Fibroblast of upper back skin (primary cell): ENCODE data around the gene LCN15.
"Not testable (repeated sequence)": the region's sequence is repeated elsewhere in the genome, so short reads cannot be mapped to it uniquely, and the experiment has no call there.

Experiments used
- DNase-seq: peaks from one replicate; pipeline ENCODE4 v3.0.0-alpha.2; 2013

Gene LCN15

DNA sequence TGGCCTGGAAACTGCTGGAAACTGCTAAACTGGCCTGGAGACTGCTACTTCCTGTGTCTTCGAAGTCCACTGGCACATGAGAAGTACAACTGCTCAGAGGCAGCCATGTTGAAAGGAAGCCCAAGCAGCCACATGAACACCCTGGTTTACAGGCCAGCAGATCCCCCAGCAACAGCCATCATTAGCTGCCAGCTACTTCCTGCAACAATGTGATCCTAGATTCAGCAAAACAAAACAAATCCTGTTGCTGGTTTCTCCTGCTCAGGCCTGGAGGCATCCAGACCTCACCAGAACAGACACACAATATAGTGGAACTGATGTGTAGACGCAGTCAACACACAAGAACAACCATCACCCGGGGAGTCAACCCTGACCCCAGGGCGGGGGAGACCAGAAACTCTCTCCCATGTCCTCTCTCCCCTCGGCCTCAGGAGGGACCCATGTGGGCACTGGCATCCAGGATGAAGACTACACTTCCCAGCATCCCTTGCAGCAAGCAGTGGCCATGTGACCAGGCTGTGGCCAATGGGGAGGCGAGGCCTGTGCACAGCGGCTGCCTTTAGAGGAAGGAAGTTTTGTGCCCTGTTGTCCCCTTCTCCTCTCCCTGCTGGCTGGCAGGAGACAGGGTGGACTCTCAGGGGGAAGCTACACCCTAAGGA lies 9.2 kb upstream of the LCN15 start:
- no peak for DNase-seq

DNA sequence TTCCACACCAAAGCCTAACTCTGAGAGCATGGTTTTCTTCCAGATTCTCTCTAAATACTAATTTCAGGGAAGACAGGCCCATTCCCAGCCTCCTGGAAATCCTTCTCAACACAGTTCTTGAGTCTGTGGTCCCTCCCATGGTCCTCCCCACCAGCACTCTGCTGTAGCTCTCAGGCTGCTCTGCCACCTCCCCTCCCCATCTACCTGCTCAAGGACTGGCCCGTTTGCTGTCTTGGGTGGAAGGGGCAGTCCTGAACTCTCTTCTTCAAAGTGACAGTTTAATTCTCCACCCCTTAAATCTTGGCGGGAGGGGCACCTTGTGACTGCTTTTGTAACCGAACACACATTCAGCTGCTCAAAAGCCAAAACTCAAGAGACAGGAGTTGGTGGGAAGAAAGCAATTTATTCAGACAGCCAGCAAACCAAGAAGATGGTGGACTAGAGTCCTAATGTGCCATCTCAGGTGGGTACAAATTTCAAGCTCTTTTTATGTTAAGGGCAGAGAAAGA lies 7.6 kb upstream of the LCN15 start:
- no peak for DNase-seq

DNA sequence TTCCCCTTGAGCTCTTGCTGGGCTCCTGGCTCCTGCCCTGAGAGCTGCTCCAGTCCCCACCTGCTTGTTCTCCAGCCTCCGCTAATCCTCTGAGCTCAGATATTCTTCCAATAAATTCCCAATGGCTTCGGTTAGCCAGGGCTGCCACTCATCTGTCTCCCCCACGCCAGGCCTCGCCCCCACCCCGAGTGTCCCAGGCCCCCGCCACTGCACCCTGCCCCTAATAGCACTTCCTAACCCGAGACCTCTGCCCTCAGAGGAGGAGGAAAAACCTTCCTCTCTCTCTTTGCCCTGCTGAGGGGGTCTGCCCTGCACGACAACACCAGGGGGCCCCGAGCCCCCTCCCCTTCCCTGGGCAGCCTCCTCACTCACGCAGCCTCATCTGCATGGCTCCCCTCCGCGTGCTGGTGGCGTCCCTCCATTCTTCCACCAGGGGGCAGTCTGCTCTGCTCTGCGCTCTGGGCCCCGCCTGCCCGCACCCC lies 5.4 kb upstream of the LCN15 start:
- no peak for DNase-seq

DNA sequence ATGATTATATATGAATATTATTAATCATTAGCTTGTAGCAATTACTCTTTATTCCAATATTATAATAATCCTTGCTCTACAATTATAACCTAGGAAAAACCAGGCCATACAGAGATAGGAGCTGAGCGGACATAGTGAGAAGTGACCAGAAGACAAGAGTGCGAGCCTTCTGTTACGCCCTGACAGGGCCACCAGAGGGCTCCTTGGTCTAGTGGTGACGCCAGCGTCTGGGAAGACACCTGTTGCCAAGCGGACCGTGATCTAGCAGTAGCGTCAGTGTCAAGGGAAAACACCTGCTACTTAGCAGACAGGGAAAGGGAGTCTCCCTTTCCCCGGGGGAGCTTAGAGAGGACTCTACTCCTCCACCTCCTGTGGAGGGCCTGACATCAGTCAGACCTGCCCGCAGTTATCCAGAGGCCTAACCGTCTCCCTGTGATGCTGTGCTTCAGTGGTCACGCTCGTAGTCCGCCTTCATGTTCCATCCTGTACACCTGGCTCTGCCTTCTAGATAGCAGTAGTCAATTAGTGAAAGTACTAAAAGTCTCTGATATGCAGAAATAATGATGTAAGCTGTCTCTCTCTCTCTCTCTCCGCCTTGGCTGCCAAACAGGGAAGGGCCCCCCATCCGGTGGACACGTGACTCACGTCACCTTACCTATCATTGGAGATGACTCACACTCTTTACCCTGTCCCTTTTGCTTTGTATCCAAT lies 2.2 kb upstream of the LCN15 start:
- peak; percentile 24 for DNase-seq

DNA sequence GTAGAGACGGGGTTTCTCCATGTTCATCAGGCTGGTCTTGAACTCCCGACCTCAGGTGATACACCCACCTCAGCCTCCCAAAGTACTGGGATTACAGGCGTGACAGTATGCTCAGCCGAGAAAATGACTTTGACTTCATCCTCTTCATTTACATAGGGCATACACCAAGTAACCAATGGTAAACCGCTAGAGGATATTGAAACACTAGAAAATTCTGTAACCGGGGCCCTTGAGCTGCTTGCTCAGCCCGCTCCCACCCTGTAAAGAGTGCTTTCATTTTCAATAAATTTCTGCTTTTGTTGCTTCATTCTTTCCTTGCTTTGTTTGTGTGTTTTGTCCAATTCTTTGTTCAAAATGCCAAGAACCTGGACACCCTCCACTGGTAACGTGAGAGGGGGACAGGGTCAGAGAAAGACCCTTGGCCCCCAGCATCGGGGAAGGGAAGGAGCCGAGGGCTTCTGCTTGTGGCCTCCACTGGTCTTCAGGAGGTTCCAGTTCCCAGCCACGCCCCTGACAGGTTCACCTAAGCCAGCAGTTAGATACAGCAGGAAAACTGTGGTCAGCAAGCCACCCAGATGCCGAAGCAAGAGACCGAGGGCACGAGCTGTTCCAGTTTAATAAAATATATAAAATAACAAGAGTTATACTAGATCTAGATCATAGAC lies 1.6 kb upstream of the LCN15 start:
- DNase-seq = not testable (repeated sequence)

DNA sequence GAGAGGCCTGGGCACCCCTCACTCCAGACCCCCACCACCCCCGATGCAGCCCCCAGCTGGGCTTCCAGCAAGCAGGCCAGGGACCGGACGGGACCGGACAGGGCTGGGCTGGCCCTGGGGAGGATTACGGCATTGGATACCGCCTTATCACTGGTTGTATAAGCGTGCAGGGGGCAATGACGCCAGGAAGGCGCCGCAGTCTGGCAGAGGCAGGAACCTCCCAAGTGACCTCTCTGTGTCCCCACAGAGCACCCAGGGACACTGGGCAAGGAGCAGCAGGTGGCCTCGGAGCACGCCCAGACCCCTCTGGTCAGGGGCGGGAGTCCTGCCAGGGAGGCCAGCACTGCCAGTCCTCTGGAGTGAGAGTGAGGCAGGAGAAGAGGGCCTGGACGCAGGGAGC lies 723 bp upstream of the LCN15 start:
- no peak for DNase-seq

DNA sequence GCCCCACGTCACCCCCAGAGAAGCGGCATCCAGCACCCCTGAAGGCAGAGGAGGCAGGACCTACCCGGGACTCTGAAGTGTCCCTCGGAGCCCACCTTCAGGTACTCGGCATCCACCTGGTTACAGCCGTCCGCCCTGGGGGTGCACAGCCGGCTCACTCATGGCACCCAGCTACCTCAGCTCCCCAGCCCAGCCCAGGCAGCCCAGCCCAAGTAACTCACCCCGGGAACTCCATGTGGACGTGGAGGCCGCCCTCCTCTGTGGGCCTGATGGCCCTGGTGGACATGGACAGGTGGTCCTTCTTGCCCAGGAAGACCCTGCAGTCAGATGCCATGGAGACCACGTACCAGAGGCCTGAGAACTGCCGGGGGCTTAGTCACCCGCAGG lies 676 bp downstream of the LCN15 start:
- DNase-seq = no peak

DNA sequence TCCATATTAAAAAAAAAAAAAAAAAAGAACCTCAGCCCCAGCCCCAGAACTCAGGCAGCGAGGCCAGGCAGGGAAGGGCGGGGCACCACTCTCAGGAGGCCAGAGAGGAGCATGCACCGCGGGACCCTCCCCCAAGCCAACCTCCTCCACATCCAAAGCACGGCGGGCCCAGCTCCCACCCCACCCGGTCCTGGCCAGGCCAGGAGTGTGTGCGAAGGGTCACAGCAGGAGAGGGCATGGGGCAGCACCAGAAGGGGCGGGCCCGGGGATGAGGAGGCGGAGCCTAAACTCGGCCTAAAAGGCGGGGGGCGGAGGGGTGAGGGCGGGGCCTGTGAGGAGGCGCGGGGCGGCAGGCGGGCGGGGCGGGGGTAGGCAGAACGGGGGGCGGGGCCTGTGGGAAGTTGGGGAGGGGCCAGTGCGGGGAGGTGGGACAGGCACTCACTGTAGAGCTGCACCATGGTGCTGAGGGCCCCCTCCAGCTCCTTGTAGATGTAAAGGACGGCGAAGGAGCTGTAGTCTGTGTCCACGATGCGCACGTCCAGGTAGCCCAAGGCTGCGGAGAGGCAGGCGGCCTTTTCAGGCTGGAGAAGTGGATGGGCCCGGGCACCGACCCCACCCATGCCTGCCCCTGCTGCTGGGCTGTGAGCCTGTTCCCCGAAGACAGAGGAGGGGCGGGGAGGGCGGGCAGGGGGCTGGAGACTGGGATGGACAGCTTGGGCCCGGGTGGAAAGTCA lies 1.2 kb downstream of the LCN15 start:
- DNase-seq = peak; percentile 4

DNA sequence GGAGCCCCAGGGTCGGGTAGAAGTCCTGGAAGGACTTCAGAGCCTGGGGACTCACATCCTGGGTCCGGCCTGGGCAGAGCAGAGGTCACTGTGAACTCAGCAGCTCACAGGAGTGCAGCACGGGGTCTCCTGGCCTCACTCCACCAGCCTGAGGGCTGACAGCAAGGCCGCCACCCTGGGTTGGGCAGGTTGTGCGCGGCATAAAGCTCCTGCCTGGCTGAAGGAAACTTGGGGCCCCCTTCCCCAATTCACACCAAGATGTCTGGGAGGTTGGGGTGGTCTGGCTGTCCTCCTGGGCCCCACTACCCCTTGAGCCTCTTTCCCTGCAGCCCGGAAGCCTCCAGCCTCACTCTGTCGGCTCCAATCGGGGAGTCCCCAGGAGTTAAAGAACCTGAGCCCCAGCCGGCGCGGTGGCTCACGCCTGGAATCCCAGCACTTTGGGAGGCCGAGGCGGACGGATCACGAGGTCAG lies 2.1 kb downstream of the LCN15 start:
- no peak for DNase-seq

DNA sequence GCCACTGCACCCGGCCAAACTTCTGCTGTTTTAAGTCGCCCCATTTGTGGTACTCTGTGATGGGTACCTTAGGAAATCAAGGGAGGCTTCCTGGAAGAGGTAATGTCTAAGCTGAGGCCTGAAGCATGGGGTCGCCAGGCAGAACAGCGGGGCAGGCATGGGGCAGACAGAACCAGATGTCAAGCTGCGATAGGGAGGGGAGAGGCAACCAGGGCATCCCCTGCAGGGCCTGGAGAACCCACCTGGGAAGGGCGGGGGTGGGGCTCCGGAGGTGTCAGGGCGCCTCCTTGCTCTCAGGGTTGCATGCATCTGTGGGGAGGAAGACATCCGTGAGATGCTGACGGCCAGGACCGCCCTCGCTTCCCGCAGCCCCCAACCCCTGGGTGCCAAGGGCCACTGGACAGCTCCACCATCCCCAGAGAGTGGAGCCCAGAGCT lies 2.8 kb downstream of the LCN15 start:
- no peak for DNase-seq

DNA sequence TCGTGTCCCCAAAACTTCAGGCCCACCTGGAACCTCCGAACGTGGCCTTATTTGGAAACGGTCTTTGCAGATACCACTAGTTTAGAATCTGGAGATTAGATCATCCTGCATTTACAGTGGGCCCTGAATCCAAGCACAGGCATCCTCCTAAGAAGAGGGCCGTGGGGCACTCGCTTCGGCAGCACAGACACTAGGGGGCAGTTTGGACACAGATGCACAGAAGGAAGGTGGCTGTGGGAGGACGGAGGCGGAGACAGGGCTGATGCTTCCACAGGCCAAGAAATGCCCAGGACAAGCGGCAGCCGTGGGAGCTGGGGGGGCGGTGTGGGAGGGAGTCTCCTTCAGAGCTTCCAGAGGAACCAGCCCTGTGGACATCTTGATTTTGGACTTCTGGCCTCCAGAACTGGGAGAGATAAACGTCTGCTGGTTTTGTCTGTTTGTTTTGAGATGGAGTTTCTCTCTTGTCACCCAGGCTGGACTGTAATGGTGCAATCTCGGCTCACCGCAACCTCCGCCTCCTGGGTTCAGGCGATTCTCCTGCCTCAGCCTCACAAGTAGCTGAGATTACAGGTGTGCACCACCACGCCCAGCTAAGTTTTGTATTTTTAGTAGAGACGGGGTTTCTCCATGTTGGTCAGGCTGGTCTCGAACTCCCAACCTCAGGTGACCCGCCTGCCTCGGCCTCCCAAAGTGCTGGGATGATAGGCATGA lies 3.3 kb downstream of the LCN15 start:
- DNase-seq = peak; percentile 53

DNA sequence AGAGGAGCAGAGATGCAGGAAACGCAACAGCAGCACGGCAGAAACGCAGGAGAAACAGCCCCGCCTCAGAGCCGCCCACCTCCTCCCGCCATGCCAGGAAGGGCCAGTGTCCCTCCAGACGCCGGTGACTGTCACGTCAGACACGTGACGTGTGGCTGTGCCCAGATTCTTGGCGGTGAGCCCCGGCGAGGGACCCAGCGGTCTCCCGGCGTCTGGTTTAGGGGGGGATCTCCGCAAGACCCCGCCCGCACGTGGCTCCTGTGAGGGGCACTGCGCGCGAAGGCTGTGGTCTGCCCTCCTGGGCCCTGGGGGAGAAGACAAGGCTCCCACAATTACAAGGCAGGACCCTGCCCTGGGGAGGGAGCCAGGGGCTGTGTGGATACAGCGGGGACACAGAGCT lies 3.9 kb downstream of the LCN15 start:
- DNase-seq = no peak

DNA sequence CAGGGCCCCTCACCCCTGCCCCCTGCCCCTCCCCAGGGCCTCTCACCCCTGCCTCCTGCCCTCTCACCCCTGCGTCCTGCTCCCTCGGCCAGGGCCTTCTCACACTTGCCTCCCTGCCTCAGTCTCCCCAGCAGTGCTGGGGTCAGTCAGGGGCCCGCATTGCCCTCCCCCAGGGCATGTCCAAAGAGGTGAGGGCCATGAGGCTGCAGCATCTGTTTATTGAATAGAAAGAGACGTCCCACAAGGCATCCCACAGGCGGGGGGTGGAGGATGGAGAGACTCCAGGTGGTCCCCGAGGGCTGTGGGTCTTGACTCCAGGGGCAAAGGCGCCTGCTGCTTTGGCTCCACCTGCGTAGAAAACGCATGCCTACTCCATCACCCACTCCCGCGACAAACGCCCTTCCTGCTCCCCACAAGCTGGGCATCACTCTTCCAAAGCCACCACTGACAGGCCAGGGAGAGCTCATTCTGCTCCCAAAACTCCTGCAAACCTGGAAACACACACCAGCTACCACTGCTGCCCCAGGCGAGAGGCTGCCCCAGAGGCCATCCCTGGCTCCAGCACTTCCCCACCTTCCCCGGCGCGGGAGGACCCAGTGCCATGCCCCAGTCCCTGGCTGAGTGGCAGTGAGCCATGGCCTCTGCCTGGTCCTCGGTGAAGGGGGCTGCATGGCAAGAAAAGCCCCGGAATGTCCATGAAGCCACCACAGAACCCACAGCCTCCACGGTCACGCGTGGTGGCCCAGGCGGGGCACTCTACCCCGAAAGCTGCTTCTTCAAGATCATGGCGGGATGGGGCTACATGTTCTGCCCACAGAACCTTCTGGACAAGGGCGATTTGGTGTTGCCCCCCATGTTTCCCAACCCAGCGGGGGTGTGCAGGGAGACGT lies 4.6 kb downstream of the LCN15 start:
- DNase-seq = no peak

DNA sequence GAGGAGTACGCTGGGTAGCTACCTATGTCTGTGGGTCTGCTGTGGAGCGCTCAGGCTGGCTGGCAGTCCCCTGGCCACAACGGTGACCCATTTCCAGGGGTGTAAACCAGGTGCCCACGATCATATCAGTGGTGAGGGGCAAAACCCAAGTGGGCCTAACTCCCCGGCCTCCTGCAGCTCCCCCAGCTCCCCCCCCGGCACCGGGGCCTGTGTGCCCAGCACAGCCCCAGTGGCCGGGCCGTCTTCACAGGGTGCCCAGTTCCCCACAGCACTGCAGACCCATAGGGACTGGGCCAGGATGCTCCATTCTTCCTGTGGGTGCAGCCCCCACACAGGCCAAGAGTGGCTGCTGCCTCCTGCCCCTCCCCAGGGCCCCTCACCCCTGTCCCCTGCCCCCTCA lies 5.3 kb downstream of the LCN15 start:
- no peak for DNase-seq

DNA sequence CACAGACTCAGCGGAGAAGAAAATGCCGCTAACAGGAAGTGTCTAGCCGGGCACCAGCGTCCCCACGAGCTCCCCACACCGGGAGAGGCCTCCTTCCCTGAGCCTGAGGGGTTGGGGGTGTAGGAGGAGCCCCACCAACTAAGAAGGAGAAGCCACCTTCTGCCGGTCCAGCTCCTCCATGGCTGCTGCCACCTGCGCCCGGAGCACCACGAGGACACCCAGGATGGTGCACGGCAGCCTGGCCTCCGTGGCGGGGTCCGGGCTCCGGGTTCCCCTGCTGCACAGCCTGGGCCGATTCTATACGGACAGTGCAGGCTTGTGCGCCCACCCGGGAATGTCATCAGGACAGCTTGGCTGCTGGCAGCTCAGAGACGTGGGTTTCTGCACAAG lies 6.6 kb downstream of the LCN15 start:
- DNase-seq = no peak

DNA sequence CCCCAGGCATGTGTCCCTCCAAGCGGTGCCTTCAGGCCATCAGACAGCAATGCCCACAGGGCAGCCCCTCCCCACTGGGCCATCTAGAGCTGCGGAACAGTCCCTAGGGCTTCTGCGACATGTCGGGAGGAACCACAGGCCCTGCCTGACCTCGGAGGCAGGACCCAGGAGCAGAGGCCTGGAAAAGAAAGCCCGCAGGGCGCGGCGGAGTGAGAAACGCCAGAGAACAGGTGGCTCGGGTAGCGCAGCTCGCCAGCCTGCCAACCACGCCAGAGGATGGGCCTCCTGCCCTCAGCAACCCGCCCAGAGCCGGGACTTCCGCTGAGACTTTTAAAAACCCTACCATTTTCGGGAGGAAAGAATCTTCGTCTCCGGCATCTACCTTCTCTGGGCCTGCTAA lies 7.0 kb downstream of the LCN15 start:
- no peak for DNase-seq

DNA sequence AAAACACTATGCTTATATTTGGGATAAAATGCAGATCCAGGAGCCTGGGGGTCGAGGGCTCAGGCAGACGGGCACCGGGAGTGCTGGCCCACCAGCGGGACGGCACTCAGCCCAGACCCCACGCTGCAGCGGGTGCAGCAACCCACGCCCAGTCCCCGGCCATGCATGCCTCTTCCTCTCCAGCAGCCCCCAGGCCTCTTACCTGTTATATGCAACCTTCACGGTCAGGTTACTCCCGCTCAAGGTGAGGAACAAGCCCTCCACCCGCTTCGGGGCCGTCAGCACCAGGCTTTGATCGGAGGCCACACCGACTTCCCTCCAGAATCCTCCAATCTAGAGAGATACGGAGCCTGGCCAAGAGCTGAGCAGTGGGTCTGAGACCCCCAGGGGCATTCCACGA lies 7.5 kb downstream of the LCN15 start:
- no peak for DNase-seq

DNA sequence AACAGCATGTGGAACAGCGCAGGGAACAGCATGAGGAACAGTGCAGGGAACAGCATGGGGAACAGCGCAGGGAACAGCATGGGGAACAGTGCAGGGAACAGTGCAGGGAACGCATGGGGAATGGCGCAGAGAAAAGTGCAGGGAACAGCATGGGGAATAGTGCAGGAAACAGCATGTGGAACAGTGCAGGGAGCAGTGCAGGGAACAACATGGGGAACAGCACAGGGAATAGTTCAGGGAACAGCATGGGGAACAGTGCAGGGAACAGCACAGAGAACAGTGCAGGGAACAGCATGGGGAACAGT lies 8.2 kb downstream of the LCN15 start:
- no peak for DNase-seq

DNA sequence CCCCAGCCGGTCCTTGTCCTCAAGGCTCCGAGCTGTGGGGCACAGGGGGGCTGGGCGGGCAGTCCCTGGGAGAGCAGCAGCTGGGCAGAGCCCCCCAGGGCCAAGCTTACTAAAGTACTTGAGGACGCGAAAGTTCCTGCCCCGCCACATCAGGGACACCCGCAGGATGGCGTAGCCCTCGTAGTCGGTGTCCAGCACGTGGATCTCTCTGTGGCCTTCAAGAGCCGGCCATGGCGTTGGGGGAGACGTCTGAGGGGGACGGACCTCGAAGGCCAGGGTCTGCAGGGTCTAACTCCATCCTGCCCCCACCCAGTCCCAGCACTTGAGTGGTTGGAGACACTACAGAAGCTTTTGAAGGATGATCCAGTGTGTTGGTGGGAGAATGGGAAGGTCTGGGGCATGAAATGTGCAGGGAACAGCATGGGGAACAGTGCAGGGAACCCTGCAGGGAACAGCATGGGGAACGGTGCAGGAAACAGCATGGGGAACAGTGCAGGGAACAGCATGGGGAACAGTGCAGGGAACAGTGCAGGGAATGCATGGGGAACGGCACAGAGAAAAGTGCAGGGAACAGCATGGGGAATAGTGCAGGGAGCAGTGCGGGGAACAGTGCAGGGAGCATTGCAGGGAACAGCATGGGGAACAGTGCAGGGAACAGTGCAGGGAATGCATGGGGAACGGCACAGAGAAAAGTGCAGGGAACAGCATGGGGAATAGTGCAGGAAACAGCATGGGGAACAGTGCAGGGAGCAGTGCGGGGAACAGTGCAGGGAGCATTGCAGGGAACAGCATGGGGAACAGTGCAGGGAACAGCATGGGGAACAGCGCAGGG lies 8.8 kb downstream of the LCN15 start:
- not testable (repeated sequence) for DNase-seq

DNA sequence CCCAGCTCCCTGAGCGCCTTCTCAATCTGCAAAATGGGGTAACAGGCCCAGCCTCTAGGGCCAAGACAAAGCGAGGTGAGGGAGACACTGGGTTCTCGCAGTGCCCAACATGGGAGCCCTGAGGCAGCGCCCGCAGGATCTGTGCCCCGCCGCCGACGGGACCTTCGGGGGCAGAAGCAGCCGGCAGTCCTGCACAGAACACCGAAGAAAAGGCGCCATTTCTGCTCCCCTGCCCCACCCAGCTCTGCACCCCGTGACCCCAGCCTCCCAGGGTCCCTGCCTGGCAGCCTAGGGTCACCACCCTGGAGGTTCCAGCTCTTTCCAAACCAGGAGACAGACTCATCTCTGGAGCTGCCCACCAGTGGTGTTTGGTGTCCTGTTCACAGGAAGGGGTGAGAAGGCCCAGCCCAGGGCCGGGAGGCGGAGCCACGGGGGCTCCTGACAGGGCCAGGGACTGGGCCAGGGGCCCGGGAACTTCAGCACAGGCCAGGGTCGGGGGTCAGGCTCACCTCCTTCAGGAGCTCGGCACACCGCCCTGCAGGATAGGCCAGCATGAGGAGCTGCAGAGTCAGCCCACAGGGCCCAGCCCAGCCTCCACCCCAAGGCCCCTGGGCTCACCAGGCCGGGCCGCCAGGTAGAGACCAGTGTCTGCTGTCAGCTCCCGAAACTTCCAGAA lies 9.6 kb downstream of the LCN15 start:
- DNase-seq = no peak
